Panc1 (cell line): Measurements from ENCODE around the gene PRKD3. TPM values are rescaled to one million over a fixed set of nuclear protein-coding genes. Genes with fewer than 3 reads are reported as not detected.

Experiments
- ATAC-seq: fragments of 200-7000 bp; cut with Tn5 transposase; 2 replicates; pipeline ENCODE4 v1.9.1; 2020; ENCODE audit warnings: mild to moderate bottlenecking, moderate library complexity
- BruUV-seq: library from RNA; stranded (reverse); fragments of 400-500 nt; replicated peaks from 2 replicates; lab custom pipeline; 2021; lab: Mats Ljungman, UMichigan
- CTCF ChIA-PET: fragments of 300-600 bp; sonication (Branson Sonifier 250); formaldehyde crosslinking; loops from one replicate; lab custom pipeline; 2022; ENCODE audit warnings: antibody characterized with exemption; lab: Charles Lee
- POLR2A ChIA-PET: fragments of 300-600 bp; sonication (Branson Sonifier 250); formaldehyde crosslinking; loops from one replicate; lab custom pipeline; 2022; ENCODE audit warnings: antibody characterized with exemption; lab: Charles Lee
- DNase-seq: peaks from one replicate; pipeline ENCODE4 v3.0.0-alpha.2; 2010; ENCODE audit warnings: low read depth, low spot score
- H3K27ac ChIP-seq: 2 replicates; pipeline ENCODE4 v1.5.1; 2011; ENCODE audit warnings: mild to moderate bottlenecking, low read length, inconsistent platforms
- H3K27me3 ChIP-seq: fragments of 200-500 bp; sonication (Bioruptor generic); 2 replicates; pipeline ENCODE4 v1.6.0; 2014; ENCODE audit warnings: low read length, inconsistent platforms; ENCODE audit not compliant: control insufficient read depth, insufficient read depth
- H3K36me3 ChIP-seq: fragments of 200-500 bp; sonication (Bioruptor generic); 2 replicates; pipeline ENCODE4 v1.5.1; 2014; ENCODE audit warnings: inconsistent platforms, mild to moderate bottlenecking, low read length, moderate library complexity; ENCODE audit not compliant: control insufficient read depth, insufficient read depth
- H3K4me1 ChIP-seq: 2 replicates; pipeline ENCODE4 v1.5.1; 2011; ENCODE audit warnings: inconsistent platforms, mild to moderate bottlenecking, low read length, moderate library complexity; ENCODE audit not compliant: control insufficient read depth, insufficient read depth
- H3K4me3 ChIP-seq, 2 experiments: 2 replicates each; pipeline ENCODE4 v1.5.1; 2011 to 2012; ENCODE audit warnings: low read depth in 2 of 2, low read length in 2 of 2, mild to moderate bottlenecking in 2 of 2, inconsistent platforms in 1 of 2, moderate library complexity in 1 of 2
- H3K9me3 ChIP-seq: fragments of 200-500 bp; sonication (Bioruptor generic); 2 replicates; pipeline ENCODE4 v1.5.1; 2014; ENCODE audit warnings: low read depth, mild to moderate bottlenecking, inconsistent platforms, low read length, moderate library complexity; ENCODE audit not compliant: control insufficient read depth, insufficient read depth
- POLR2AphosphoS5 ChIP-seq: IDR thresholded peaks from 2 replicates; pipeline ENCODE4 v1.6.1; 2012; ENCODE audit warnings: mild to moderate bottlenecking, low read depth, low read length, moderate library complexity
- REST ChIP-seq, 2 experiments: IDR thresholded peaks; 2 replicates each; pipeline ENCODE4 v1.6.1; 2011 to 2012; ENCODE audit warnings: low read depth in 2 of 2, control low read depth in 1 of 2, low read length in 1 of 2, mild to moderate bottlenecking in 1 of 2, moderate library complexity in 1 of 2; ENCODE audit not compliant: insufficient read depth in 1 of 2
- SIN3A ChIP-seq: IDR thresholded peaks from 2 replicates; pipeline ENCODE4 v1.6.1; 2012; ENCODE audit warnings: low read depth, mild to moderate bottlenecking, low read length, moderate library complexity, borderline replicate concordance; ENCODE audit not compliant: insufficient read depth
- TCF7L2 ChIP-seq: IDR thresholded peaks from 2 replicates; pipeline ENCODE4 v1.6.1; 2011; ENCODE audit warnings: mild to moderate bottlenecking, low read depth, low read length, inconsistent platforms
- in situ Hi-C: cut with HindIII; loops from 2 replicates; pipeline ENCODE4 v1.10.0; 2016; ENCODE audit warnings: low sequenced_read_pairs, low pct_unique_long_range_greater_than_20kb
- intact Hi-C: fragments of 100-400 bp; cut with micrococcal nuclease; formaldehyde crosslinking; loops from one replicate; pipeline ENCODE4 v1.10.0; 2022; ENCODE audit not compliant: unreplicated experiment
- total RNA-seq: library from RNA; stranded (reverse); gene quantifications from one replicate; pipeline ENCODE4 v1.2.1, GENCODE V29; 2021; ENCODE audit not compliant: unreplicated experiment
- TF ChIP-seq, protein P1 (sequence below): fragments of 450-650 bp; IDR thresholded peaks from 2 replicates; pipeline ENCODE4 v1.5.1; 2017; ENCODE audit warnings: mild to moderate bottlenecking

The PRKD3 gene
- total RNA-seq, 1 experiment from 2014 or later = 21.8 TPM

DNA sequence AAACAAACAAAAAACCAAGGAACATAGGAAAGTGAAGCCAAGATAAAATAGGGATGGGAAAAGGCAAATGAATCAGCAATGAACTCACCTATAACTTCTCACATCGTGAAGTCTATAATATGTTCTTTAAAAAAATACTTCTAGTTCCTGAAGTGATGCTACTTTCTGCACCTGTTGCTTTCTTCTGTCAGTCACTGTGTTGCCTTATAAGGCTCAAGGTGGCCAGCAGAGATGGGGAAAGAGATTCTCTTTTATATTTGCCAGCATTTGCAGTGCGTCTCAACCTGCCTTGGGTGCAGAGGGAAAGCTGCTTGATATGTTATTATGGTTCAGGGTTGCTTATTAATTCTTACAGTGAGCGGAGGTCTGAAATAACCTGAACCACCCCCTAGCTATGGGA lies 33.8 kb upstream of the PRKD3 start:
- TF ChIP-seq, protein P1, sequence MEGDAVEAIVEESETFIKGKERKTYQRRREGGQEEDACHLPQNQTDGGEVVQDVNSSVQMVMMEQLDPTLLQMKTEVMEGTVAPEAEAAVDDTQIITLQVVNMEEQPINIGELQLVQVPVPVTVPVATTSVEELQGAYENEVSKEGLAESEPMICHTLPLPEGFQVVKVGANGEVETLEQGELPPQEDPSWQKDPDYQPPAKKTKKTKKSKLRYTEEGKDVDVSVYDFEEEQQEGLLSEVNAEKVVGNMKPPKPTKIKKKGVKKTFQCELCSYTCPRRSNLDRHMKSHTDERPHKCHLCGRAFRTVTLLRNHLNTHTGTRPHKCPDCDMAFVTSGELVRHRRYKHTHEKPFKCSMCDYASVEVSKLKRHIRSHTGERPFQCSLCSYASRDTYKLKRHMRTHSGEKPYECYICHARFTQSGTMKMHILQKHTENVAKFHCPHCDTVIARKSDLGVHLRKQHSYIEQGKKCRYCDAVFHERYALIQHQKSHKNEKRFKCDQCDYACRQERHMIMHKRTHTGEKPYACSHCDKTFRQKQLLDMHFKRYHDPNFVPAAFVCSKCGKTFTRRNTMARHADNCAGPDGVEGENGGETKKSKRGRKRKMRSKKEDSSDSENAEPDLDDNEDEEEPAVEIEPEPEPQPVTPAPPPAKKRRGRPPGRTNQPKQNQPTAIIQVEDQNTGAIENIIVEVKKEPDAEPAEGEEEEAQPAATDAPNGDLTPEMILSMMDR = no peak
- TF ChIP-seq SIN3A (no peak), TCF7L2 (no peak), REST (IDR thresholded peaks at IDR 0.05; ENCODE audit: insufficient read depth in 1 of 2, low read depth in 2 of 2, low read length in 1 of 2) (no peak), POLR2AphosphoS5 (no peak)
- Histone ChIP-seq H3K4me1 (no peaks in the 10 kb centered on the region), H3K27me3 (peaks cover 21% of the 10 kb centered on the region; the same call in 1 of the 2 replicates), H3K27ac (no peak overlapping the region), H3K4me3 (no peak overlapping the region), H3K9me3 (no peaks in the 10 kb centered on the region), H3K36me3 (no peaks in the 10 kb centered on the region)
- ChIA-PET POLR2A (no interaction called here), CTCF (no interaction called here)
- ATAC-seq (no peak), DNase-seq (no peak)
- intact Hi-C loops (no loop called here), in situ Hi-C loops (no loop called here)
- BruUV-seq = no TSS peak

GRCh38 chr2:37357530-37357929 lies 32.9 kb upstream of the PRKD3 start:
- ATAC-seq (no peak), DNase-seq (no peak)
- no peak for TF ChIP-seq TCF7L2
- TF ChIP-seq, protein P1 = no peak
- H3K27me3 ChIP-seq = peaks cover 21% of the 10 kb centered on the region; the same call in 1 of the 2 replicates
- H3K9me3 ChIP-seq = no peaks in the 10 kb centered on the region
- no TSS peak for BruUV-seq
- H3K4me3 ChIP-seq = no peak overlapping the region
- H3K36me3 ChIP-seq = no peaks in the 10 kb centered on the region
- in situ Hi-C loops (no loop called here), intact Hi-C loops (no loop called here)
- no peaks in the 10 kb centered on the region for H3K4me1 ChIP-seq
- ChIA-PET CTCF (no interaction called here), POLR2A (no interaction called here)
- H3K27ac ChIP-seq = no peak overlapping the region
